Osteocyte (in vitro differentiated cells): Measurements from ENCODE around the gene TMEFF2. TPM values are rescaled to one million over a fixed set of nuclear protein-coding genes. Genes with fewer than 3 reads are reported as not detected.

ENCODE experiments used
- DNase-seq: peaks from one replicate; pipeline ENCODE4 v3.0.0; 2021; ENCODE audit warnings: mixed read lengths; ENCODE audit not compliant: unreplicated experiment; ENCODE audit errors: extremely low spot score
- H3K27ac Mint-ChIP-seq: one replicate; pipeline ENCODE4 v1.8.0; 2021; ENCODE audit warnings: mild to moderate bottlenecking, mixed read lengths; ENCODE audit not compliant: unreplicated experiment
- H3K27me3 Mint-ChIP-seq: one replicate; pipeline ENCODE4 v1.8.0; 2021; ENCODE audit warnings: mixed read lengths; ENCODE audit not compliant: unreplicated experiment
- H3K36me3 Mint-ChIP-seq: one replicate; pipeline ENCODE4 v1.8.0; 2021; ENCODE audit warnings: mixed read lengths; ENCODE audit not compliant: unreplicated experiment
- H3K4me1 Mint-ChIP-seq: one replicate; pipeline ENCODE4 v1.8.0; 2021; ENCODE audit warnings: mixed read lengths; ENCODE audit not compliant: unreplicated experiment
- H3K4me3 Mint-ChIP-seq: one replicate; pipeline ENCODE4 v1.8.0; 2021; ENCODE audit warnings: mild to moderate bottlenecking, moderate library complexity, mixed read lengths; ENCODE audit not compliant: unreplicated experiment
- H3K9me3 Mint-ChIP-seq: one replicate; pipeline ENCODE4 v1.8.0; 2021; ENCODE audit warnings: mixed read lengths; ENCODE audit not compliant: unreplicated experiment
- CTCF ChIP-seq: fragments of 200-600 bp; sonication (generic); IDR thresholded peaks from 2 replicates; pipeline ENCODE4 v1.5.0; 2021; ENCODE audit warnings: antibody characterized with exemption, mild to moderate bottlenecking, moderate library complexity
- total RNA-seq: library from RNA; stranded (reverse); gene quantifications from 2 replicates; pipeline ENCODE4 v1.2.1, GENCODE V29; 2021

The TMEFF2 gene
- total RNA-seq, 1 donor from 2014 or later, result 46.8 TPM

- Mint-ChIP-seq H3K27ac (no peak overlapping the region), H3K36me3 (peaks cover 28% of the 10 kb centered on the region)
Observed at GRCh38 chr2:192186806-192187205, 7.9 kb downstream of the TMEFF2 start.

GRCh38 chr2:192184349-192184748 is 10.4 kb downstream of the TMEFF2 start:
- Mint-ChIP-seq H3K4me3 (no peak overlapping the region), H3K9me3 (no peaks in the 10 kb centered on the region), H3K36me3 (peaks cover 26% of the 10 kb centered on the region), H3K27ac (no peak overlapping the region), H3K27me3 (no peaks in the 10 kb centered on the region), H3K4me1 (peaks cover 16% of the 10 kb centered on the region)
- no peak for DNase-seq
- no peak for TF ChIP-seq CTCF

More at GRCh38 chr2:192186806-192187205, 7.9 kb downstream of the TMEFF2 start:
- no peaks in the 10 kb centered on the region for H3K9me3 Mint-ChIP-seq
- H3K4me3 Mint-ChIP-seq, result no peak overlapping the region
- H3K4me1 Mint-ChIP-seq, result peaks cover 38% of the 10 kb centered on the region
- no peak for DNase-seq
- TF ChIP-seq CTCF, result no peak
- H3K27me3 Mint-ChIP-seq, result no peaks in the 10 kb centered on the region

GRCh38 chr2:192183296-192183695 is 11.4 kb downstream of the TMEFF2 start:
- no peak for DNase-seq
- TF ChIP-seq CTCF, result no peak
- H3K9me3 Mint-ChIP-seq, result no peaks in the 10 kb centered on the region
- H3K27ac Mint-ChIP-seq, result no peak overlapping the region
- no peak overlapping the region for H3K4me3 Mint-ChIP-seq
- peaks cover 31% of the 10 kb centered on the region for H3K36me3 Mint-ChIP-seq
- no peaks in the 10 kb centered on the region for H3K27me3 Mint-ChIP-seq
- peaks cover 23% of the 10 kb centered on the region for H3K4me1 Mint-ChIP-seq

- DNase-seq, result no peak
- Mint-ChIP-seq H3K4me1 (peaks cover 47% of the 10 kb centered on the region), H3K36me3 (peaks cover 7% of the 10 kb centered on the region), H3K4me3 (no peak overlapping the region), H3K27me3 (no peaks in the 10 kb centered on the region), H3K9me3 (no peaks in the 10 kb centered on the region), H3K27ac (no peak overlapping the region)
- no peak for TF ChIP-seq CTCF
Observed at GRCh38 chr2:192166946-192167345, 27.8 kb downstream of the TMEFF2 start.

GRCh38 chr2:192165842-192166241 is 28.9 kb downstream of the TMEFF2 start:
- Mint-ChIP-seq H3K4me3 (no peak overlapping the region), H3K27ac (no peak overlapping the region), H3K4me1 (peaks cover 50% of the 10 kb centered on the region), H3K27me3 (no peaks in the 10 kb centered on the region), H3K9me3 (no peaks in the 10 kb centered on the region), H3K36me3 (peaks cover 7% of the 10 kb centered on the region)
- no peak for DNase-seq
- TF ChIP-seq CTCF, result no peak
